Measurements from ENCODE around the gene BUD13. TPM values are rescaled to one million over a fixed set of nuclear protein-coding genes. Genes with fewer than 3 reads are reported as not detected.
A peak's percentile ranks its signal among the peaks of the same experiment; 100 is the strongest.

BUD13 gene
- total RNA-seq, 4 donors from 2014 or later: 16.3 to 42.9 (median 20.1) TPM

DNA sequence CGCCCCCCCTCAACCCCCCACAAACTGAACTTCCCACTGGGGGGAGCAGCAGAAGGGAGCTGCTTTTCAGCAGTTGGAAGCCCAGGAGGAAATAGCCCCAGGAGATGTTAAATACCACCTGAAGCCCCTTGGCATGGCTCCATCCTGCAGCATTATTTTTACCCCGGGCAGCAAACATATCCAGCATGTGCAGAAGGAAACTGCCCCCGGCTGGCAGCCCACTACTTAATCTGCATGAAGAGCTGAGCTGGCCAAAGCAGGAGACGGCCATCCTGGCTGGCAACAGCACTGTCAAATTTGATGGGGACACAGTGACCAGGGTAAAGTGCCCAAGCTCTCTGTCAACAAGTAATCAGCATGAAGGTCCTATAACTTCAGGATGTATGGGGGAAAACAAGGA lies 32.0 kb downstream of the BUD13 start:
- no peaks in the 10 kb centered on the region for H3K9me3 ChIP-seq
- TF ChIP-seq, protein P1, sequence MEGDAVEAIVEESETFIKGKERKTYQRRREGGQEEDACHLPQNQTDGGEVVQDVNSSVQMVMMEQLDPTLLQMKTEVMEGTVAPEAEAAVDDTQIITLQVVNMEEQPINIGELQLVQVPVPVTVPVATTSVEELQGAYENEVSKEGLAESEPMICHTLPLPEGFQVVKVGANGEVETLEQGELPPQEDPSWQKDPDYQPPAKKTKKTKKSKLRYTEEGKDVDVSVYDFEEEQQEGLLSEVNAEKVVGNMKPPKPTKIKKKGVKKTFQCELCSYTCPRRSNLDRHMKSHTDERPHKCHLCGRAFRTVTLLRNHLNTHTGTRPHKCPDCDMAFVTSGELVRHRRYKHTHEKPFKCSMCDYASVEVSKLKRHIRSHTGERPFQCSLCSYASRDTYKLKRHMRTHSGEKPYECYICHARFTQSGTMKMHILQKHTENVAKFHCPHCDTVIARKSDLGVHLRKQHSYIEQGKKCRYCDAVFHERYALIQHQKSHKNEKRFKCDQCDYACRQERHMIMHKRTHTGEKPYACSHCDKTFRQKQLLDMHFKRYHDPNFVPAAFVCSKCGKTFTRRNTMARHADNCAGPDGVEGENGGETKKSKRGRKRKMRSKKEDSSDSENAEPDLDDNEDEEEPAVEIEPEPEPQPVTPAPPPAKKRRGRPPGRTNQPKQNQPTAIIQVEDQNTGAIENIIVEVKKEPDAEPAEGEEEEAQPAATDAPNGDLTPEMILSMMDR (IDR thresholded peaks at IDR 0.05): no peak
- no peak for TF ChIP-seq POLR2A (IDR thresholded peaks at IDR 0.05)
- H3K4me1 ChIP-seq: no peaks in the 10 kb centered on the region
- no peak overlapping the region for H3K27ac ChIP-seq
- no peak overlapping the region for H3K4me3 ChIP-seq
- no peaks in the 10 kb centered on the region for H3K27me3 ChIP-seq
- no peak for DNase-seq
- H3K36me3 ChIP-seq: no peaks in the 10 kb centered on the region

DNA sequence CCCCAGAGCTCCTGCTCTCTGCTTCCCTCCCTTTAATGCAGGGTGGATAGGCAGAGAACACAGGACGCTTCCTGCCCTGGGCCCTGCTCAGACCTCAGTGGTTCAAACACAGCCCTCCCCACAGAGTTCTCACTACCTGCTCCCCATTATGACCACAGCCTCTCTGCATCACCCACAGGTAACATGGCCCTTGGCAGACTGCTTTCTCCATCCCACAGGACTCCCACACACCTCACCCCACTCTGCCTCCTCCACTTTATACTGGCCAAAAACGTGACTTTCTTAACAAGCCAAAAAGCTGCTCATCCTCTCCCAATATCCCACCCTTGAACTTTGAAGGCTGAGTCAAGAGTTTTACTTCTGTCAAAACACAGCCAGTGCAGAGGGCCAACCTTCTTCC lies 33.8 kb downstream of the BUD13 start:
- Histone ChIP-seq H3K4me1 (no peaks in the 10 kb centered on the region), H3K4me3 (no peak overlapping the region), H3K27me3 (no peaks in the 10 kb centered on the region), H3K9me3 (no peaks in the 10 kb centered on the region), H3K36me3 (no peaks in the 10 kb centered on the region), H3K27ac (no peak overlapping the region)
- DNase-seq: no peak
- no peak for TF ChIP-seq POLR2A (IDR thresholded peaks at IDR 0.05)
- TF ChIP-seq, protein P1 (IDR thresholded peaks at IDR 0.05): no peak

DNA sequence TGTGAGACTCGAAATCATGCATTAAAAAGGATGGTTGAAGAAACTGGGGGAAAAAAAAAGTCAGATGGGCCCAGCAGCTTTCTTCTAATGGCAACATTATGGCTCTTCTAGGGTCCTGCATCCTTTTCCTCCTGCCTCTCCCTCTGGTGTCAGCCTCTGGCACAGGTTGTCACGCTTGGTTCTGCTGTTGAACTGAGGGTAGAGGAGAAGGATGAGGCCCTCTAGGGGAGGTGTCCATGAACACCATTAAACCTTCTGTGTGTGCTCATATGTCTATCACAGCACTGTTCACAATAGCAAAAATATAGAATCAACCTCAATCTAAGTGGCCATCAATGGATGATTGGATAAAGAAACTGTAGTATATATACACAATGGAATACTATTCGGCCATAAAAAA lies 36.0 kb downstream of the BUD13 start:
- H3K27me3 ChIP-seq: no peaks in the 10 kb centered on the region
- H3K36me3 ChIP-seq: no peaks in the 10 kb centered on the region
- H3K9me3 ChIP-seq: no peaks in the 10 kb centered on the region
- no peak for DNase-seq
- no peaks in the 10 kb centered on the region for H3K4me1 ChIP-seq
- no peak overlapping the region for H3K27ac ChIP-seq
- no peak overlapping the region for H3K4me3 ChIP-seq
- TF ChIP-seq, protein P1 (IDR thresholded peaks at IDR 0.05): no peak
- no peak for TF ChIP-seq POLR2A (IDR thresholded peaks at IDR 0.05)

DNA sequence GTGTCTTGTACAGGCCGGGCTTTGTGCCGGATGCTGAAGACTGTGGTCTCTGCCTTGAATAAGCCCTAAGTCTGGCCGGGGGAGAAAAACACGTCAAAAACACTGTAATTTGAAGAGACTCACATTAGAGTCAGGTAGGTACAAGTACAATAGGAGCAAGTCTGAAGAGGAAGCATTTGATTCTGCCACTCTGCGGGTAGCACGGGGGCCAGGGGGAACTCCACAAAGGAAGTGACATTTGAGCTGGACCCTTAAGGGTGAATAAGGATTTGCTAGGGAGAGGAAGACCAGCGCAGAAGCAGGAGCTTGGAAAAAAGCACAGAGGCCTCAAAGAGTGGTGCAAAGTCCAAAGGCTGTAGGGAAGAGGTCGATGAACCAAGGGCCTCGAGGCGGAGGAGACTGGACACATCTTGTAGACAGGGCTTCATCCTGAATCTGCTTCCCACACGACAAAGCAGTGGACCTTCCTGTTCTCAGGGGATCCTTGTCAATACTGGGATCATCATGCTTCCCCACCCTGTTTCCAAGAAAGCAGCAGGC lies 38.7 kb downstream of the BUD13 start:
- H3K9me3 ChIP-seq: no peaks in the 10 kb centered on the region
- H3K27ac ChIP-seq: no peak overlapping the region
- no peak for TF ChIP-seq POLR2A (IDR thresholded peaks at IDR 0.05)
- TF ChIP-seq, protein P1 (IDR thresholded peaks at IDR 0.05): no peak
- no peaks in the 10 kb centered on the region for H3K36me3 ChIP-seq
- H3K27me3 ChIP-seq: no peaks in the 10 kb centered on the region
- DNase-seq: peak in 1 of 3 donors; percentile 61
- no peak overlapping the region for H3K4me3 ChIP-seq
- H3K4me1 ChIP-seq: peaks cover 0 to 6% (median 0%) of the 10 kb centered on the region in 4 donors

DNA sequence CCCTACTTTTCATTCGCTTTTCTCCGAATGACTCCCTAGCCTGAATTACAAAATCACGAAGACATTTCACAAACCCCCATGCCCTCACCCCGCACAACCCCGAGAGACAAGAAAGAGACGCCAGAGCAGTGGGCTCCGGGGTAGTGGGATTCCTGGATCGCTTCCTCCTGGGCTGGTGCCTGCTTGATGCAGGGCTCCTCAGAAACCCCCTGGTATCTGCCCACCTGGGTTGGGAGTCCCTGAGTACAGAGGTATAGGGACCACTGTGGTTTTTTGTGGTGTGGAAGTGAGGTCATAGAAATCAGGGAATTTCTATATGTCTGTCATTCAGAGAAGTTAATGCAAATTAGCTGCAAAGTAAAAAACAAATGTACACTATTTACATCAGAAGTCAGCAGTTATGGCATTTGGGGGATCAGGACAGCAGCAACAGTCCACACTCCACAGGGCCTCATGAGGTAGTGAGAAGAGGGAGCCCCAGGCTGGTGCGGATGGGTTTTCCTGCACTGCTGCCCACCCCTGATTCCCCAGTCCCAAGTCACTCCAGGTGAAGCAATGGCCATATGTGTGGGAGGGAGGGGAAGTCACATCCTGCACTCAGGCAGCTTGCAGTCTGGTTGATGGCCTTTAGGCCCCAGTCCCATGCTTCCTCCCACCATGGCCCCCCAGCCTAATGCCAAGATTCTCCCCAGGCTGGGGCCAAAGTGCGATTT lies 39.6 kb downstream of the BUD13 start:
- no peaks in the 10 kb centered on the region for H3K36me3 ChIP-seq
- no peak for DNase-seq
- TF ChIP-seq, protein P1 (IDR thresholded peaks at IDR 0.05): no peak
- TF ChIP-seq POLR2A (IDR thresholded peaks at IDR 0.05): no peak
- no peaks in the 10 kb centered on the region for H3K9me3 ChIP-seq
- peaks cover 0 to 6% (median 0%) of the 10 kb centered on the region in 4 donors for H3K4me1 ChIP-seq
- no peak overlapping the region for H3K4me3 ChIP-seq
- no peak overlapping the region for H3K27ac ChIP-seq
- no peaks in the 10 kb centered on the region for H3K27me3 ChIP-seq

Measured in Peyer's patch (tissue), 4 donors.